ENCODE measurements around the gene ASAH2.
"Not testable (repeated sequence)": the region's sequence is repeated elsewhere in the genome, so short reads cannot be mapped to it uniquely, and the experiment has no call there.

Gene ASAH2

DNA sequence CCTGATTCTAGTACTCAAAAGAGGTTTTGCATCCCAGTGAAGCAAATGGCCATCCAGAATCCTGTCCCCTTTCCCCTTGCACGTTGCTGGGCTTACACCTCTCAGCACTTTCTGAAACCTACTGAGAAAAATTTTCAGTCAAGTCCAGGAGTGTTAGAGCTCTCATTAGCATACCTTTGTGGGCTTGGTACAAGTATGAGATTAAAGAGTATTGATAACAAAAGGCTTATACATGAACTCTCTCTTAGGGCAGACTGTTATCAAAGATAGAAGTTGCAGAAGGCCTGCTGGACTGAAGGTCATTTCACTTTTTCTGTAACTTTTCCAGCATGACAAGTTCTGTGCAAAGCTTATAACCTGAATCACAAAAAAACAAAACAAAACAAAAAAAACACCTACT, at the start of gene ASAH2:
ASAH2 (minus strand) TSS at position 123 of the 400 bp plus-strand sequence. CDS start 2,906 bp downstream, outside the sequence.
- DNase-seq (ENCODE audit: low read depth in 2 of 2): no peak

DNA sequence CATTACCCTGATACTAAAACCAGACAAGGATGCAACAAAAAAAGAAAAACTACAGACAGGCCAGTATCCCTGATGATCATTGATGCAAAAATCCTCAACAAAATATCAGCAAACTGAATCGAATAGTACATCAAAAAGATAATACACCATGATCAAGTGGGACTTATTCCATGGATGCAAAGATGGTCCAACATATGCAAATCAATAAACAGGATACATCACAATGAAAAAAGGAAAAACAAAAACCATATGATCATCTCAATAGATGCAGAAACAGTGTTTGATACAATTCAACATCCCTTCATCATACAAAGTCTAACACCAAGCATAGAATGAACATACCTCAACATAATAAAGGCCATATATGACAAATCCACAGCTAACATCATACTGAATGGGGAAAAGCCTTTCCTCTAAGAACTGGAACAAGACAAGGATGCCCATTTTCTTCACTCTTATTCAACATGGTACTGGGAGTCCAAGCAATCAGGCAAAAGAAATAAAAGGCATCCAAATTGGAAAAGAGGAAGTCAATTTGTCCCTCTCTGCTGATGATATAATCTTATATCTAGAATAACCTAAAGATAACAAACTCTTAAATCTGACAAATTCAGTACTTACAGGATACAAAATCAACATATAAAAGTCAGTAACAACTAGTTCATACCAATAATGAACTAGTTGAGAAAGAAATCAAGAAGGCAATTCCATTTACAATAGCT, 48.8 kb upstream of the ASAH2 start:
- no peak for DNase-seq (ENCODE audit: low read depth in 2 of 2)

DNA sequence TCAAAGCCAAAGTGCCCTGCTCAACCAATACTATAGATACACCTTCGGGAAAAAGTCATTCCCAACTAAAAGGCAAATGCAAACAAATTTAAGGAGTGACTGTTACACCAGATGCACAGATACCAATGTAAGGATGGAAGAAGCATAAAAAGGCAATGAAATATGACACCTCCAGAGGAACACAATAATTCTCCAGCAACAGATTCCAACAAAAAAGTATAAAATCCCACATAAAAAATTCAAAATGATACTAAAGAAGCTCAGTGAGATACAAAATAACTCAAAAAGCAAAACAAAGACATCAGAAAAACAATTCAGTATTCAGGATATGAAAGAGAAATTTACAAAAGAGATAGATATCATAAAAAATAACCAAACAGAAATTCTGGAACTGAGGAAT, 44.1 kb upstream of the ASAH2 start:
- no peak for DNase-seq (ENCODE audit: low read depth in 2 of 2)

DNA sequence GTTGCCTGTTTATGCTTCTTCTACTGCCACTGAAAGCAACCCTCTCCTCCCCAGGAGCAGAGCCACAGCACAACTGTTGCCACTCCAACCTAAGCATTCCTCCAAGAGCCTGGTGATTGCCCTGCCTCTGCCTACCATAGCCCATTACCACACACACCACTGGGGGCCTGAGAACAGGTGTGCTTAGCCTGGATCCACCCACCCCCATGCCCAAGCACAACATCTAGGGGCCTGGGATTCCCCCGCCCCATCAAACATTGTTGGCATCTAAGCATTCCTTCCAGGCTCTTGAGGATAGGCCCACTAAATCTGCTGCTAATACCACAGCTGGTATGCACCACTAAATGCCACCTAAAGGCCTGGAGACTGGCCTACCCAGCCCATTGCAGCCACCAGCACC, 43.3 kb upstream of the ASAH2 start:
- DNase-seq (ENCODE audit: low read depth in 2 of 2): no peak

DNA sequence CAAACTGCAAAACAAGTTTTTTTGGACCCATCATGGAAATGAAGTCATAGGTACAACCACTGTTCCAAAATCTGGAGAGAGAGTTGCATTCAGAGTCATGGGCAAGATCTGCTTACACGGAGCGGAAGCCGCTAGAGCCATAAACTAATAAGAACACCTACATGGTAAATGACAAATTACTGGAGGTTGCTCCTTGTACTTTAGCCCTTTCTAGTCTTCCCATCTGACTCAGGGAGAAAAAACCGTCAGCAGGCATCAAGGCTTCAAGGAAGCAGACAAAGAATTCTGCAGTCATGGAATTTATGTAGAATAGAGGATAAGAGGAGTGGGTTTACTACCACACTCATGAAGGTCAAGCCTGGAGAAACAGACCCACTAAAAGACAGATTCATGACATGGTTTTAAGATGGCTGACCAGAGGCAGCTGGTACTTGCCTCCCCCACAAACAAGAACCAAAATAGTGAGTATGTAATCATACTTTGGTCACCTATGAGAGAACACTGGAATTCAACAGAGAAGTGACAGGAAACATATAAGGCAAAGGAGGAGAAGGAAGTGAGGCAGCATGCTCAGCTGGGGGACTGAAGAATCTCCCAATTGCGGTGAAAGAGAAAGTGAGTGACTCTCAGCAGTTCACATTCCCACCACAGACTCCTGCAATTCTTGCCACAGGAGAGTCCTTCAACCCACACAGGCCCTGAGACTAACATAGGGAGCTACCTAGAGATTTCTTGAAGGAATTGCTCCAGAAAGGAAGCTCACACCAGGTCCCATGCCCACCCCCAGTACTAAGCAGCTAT, 42.4 kb upstream of the ASAH2 start:
- no peak for DNase-seq (ENCODE audit: low read depth in 2 of 2)

DNA sequence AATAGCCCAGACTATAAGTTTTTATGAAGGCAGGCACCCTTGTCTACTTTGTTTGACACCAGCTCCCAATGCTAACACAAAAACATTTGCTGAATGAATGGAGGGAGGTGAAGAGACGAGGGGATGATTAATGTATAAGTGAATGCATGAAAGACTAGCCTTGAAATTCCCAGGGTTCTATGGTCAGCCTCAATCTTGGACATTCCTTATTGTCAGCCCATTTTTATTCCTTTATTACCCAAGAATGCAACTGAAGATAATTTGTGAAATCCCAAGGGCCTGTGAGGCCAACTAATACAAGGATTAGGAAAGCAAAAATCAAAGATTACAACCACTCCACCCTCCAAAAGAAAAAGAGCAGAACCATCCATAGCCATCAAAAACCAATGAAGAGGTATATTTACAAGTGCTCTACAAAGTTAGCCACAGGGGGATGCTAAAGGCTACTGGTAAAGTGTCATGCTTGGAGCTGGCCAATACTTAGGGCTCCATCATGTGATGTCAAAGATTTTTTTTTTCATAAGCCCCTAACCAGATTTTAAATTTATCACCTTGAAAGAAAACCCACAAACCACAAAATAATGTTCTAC, 40.0 kb upstream of the ASAH2 start:
- no peak for DNase-seq (ENCODE audit: low read depth in 2 of 2)

DNA sequence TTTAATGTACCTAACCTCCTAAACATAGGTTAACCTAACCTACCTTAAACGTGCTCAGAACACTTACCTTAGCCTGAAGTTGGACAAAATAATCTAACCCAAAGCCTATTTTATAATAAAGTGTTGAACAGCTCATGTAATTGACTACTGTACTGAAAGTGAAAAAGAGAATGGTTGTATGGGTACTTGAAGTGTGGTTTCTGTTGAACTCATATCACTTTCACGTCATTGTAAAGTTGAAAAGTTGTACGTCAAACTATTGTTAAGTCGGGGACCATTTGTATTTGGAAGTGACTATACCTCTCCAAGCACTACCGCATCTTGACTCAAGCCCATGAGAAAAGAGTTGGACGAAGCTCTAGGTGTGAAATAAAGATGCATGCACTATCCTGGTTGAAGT, 37.9 kb upstream of the ASAH2 start:
- DNase-seq (ENCODE audit: low read depth in 2 of 2): no peak

DNA sequence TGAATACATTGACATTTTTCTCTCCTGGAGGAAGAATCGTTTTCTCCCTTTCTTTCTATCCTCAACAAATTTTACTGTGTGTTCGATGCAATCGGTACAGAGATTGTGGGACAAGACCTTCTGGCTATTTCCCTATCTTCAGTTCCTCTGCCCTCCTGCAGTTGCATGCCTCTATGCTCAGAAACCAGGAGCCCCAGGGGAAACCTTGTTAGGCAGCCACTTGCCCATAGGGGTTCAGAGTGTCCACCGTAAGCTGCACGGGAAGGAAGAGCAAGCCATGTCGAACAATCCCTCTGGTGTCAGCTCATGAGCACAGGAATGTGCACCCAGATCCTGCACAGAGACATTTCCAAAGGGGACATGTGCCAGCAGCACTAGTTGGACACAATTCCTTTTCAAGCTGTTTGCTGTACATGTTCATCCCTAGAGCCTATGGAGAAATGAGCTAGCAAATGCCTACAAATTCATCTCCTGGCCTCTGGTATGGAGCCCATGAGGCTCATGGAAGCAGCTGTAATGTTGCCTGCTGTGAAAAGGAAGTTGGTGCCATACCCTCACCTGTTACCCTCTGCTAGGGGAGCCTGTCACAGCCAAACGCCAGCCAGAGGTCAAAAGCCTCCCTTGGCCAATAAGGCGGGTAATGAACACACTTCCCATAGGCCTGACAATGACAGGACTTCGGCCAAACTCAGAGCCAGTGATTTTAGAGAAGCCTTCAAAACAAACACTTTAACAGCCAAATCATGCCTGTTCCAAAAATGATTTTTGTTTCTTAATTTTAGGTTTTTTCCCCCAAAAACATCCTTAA, 35.9 kb upstream of the ASAH2 start:
- no peak for DNase-seq (ENCODE audit: low read depth in 2 of 2)

DNA sequence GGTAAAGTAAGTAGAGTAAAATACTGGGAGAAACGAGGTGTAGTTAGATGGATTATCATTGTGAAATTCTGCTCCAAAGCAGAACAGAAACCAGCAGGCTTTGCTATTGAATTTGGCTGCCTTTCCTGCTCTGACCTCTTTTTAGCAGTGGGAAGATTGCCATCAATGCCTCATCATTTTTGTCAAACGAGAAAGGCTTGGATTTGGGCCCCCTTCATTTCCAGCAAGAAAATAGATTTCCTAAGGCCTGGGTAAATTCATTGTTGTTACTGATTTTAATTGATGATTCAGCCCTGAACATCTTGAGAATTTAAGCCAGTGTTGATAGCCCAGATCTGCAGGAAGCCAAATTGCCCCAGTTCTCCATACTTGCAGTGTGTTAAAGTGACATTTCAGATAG, 35.2 kb upstream of the ASAH2 start:
- no peak for DNase-seq (ENCODE audit: low read depth in 2 of 2)

DNA sequence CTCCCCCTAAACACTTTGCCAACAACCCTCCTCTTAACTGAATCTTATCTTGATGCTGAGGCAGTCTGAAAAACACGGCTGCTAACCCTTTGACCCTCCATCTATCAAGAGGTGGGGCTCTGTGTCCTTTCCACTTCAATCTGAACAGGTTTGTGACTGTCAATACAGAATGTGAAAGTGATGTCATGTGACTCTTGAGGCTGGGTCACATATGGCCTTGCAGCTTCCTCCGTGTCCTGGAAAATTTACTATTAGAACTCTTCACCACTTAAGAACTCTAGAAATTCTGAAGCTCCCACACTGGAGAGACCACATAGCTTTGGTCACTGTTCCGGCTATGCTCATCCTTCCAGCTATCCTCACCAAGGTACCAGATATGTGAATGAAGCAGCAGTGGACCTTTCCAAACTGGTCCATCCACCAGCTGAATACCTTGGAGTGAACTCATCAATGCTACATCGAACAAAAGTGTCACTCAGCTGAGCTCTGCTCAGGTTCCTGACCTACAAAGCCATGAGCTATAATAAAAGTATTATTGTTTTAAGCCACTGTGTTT, 30.7 kb upstream of the ASAH2 start:
- no peak for DNase-seq (ENCODE audit: low read depth in 2 of 2)

DNA sequence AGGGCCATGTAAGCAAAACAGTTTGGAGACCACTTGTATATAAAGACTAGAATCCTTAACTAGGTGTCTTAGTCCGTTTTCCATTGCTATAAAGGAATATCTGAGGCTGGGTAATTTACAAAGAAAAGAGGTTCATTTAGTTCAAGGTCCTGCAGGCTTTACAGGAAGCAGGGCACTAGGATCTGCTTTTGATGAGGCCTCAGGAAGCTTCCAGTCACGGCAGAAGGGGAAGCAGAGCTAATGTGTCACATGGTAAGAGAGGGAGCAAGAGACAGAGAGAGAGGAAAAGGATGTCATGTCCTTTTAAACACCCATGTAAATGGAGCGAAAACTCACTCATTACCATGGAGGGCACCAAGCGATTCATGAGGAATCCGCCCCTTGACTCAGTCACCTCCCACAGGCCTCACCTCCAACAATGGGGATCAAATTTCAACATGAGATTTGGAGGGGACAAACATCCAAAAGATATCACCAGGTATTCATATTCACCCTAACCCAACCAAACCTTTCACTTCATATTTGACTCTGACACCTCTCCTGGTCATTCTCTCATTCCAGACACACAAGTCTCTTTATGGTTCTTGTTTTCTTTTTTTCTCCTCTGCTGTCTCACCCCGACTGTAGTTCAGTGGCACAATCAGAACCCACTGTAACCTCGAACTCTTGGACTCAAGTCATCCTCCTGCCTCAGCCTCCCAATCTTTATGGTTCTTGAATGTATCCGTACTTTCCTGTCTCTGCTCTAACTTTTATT, 30.1 kb upstream of the ASAH2 start:
- DNase-seq (ENCODE audit: low read depth in 2 of 2): no peak

DNA sequence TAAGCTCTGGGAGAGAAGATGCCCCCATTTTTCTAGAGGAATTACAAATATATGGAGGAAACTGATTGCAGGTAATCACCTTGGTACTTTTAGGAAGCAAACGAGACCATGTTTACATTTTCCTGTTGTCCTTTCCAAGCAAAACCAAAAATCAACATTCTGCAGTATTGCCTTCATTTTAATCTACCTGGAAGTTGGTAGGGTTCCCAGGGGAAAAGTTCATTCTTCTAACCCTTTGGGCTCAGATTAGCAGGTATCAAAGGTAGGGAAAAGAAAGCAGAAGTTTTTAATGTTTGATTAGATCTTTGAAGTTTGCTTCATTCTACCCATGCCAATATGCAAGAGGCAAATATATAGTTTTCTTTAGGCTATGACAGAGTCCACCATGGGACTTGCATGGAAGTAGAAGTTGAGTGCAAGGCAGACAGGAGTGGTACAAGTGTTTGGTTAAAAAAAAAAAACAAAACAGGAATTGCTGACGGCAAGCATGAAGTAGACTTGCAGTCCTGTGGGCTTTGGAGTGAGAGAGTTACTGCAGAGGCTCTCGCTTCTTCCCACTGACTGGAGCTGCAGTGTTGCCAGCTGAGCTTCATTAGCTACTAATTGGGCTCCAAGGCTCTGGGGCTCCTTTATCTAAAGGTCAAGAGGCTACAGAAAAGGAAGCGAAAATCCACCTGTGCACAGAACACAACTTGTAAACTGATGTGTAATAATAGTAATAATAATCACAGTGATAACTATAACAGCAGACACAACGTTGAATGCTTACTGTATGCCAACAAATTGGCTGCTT, 28.9 kb upstream of the ASAH2 start:
- DNase-seq (ENCODE audit: low read depth in 2 of 2): no peak

DNA sequence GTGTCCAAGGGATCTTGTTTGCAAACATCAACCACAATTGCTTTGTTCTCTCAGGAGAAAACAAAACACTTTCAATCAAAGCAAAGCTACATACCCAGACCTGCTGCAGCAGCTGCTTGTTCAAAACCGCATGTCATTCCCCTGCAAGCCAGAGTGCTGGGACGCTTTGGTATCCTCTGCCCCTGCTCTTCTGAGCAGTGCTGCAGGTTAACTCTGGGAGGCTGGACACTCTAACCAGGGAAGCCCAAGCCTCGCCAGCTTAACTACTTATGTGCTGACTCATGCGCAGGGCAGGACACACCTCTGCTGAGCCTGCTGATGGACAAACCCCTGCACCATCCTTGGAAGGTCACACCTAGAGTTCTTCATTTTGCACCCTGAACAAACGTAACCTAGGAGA, 28.2 kb upstream of the ASAH2 start:
- DNase-seq (ENCODE audit: low read depth in 2 of 2): no peak

DNA sequence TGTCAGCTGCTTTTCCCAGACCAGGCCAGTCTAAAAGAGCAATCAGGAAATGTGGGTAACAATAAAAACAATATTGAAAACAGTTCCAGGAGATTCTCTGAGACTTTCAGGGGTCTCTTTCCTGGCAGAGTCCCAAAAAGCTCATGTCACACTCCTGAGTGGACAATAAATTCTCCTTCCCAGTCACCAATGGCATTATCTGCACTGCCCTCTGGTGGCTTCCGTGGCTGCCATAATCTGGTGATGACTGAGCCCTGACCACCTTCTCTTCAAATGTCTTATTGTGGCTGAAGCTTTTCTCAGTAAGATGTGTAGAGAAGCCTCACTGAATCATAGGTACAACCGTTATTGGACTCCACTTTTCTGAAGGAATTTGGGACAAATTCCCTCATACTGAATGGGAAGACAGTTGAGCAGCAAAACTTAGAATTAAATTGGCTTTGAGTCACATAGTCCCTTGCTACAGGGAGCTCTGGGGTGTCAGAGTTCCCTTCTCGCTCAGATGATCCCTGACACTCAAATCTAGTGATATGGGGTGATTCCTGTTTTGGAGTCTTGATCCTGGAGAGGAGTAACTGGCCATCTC, 24.4 kb upstream of the ASAH2 start:
- peak; percentile 3 to 14 for DNase-seq (ENCODE audit: low read depth in 2 of 2)

DNA sequence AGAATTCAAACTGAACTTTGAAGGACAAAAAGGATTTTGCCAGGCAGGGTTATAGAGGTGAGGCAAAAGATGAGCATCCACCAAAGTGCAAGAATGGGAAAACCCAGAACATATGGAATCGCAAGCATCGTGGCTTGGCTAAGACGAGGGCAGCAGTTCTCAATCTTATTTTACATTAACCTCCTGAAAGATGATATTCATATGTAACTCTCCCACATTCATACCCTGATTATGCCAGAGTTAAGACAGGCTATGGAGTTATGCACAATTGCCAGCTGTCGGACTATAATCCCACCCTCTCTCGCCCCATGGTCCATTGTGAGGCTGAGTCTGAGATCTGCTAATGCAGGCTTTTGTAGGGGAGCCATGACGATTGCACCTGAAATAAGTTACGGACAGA, 21.2 kb upstream of the ASAH2 start:
- DNase-seq (ENCODE audit: low read depth in 2 of 2): no peak

DNA sequence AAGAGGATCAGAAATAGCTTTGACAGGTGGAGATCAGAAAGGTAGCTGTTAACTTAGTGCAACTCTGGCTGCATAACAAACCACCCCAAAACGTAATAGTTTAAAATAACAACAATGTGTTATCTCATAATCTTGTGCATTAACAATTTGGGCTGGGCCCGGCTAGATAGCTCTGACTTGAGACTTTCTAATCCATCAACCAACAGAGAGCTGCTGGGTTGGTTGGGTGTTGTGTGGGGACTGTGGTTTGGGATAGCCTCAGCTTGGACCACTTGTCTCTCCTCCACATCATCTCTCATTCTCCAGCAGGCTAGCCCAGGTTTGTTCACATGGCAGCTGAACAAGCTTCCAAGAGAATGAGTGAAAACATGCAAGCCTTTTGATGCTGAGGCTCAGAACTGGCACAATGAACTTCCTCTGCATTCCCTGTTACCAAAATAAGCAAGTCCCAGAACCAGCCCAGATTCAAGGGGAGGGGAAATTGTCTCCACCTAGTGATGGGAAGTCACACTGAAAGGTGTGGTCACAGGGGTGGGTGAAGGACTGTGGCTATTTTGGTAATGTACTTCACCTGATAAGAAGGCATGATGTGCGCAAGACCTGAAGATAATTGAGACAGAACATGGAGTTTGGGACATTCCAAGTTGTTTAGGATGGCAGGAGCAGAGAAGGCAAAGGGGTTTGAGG, 20.4 kb upstream of the ASAH2 start:
- no peak for DNase-seq (ENCODE audit: low read depth in 2 of 2)

DNA sequence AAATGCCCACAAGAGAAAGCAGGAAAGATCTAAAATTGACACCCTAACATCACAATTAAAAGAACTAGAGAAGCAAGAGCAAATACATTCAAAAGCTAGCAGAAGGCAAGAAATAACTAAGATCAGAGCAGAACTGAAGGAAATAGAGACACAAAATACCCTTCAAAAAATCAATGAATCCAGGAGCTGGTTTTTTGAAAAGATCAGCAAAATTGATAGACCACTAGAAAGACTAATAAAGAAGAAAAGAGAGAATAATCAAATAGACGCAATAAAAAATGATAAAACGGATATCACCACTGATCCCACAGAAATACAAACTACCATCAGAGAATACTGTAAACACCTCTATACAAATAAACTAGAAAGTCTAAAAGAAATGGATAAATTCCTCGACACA, 16.6 kb upstream of the ASAH2 start:
- not testable (repeated sequence) for DNase-seq (ENCODE audit: low read depth in 2 of 2)

DNA sequence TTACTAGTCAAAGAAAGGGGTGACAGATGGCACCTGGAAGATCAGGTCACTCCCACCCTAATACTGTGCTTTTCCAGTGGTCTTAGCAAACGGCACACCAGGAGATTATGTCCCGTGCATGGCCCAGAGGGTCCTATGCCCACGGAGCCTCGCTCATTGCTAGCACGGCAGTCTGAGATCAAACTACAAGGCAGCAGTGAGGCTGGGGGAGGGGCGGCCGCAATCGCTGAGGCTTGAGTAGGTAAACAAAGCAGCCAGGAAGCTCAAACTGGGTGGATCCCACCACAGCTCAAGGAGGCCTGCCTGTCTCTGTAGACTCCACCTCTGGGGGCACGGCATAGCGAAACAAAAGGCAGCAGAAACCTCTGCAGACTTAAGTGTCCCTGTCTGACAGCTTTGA, 11.3 kb upstream of the ASAH2 start:
- not testable (repeated sequence) for DNase-seq (ENCODE audit: low read depth in 2 of 2)

DNA sequence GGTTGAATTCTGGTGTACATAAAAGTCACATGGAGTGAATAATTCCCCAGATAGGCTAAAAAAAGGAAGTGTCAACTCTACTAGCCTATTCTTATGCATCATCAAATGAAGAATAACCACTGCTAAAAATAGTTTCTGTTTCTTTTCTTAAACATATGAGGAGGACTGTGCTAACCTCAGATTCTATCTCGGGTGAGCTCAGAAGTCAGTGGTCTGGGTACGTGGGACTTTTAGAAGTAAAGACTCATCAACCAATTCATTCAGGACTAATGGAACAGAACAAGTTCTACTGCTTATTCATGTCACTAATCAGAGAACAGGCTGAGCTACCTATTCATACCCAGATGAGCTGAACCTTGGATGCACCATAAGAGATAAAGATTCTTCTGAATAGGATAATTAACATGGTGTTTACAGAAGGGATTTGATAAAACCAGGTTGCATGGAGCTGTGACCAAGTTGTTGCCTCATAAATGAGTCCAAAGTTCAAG, 9.5 kb upstream of the ASAH2 start:
- DNase-seq (ENCODE audit: low read depth in 2 of 2): no peak
